ENCODE measurements around the gene CYP8B1.
A peak's percentile ranks its signal among the peaks of the same experiment; 100 is the strongest.

The CYP8B1 gene

DNA sequence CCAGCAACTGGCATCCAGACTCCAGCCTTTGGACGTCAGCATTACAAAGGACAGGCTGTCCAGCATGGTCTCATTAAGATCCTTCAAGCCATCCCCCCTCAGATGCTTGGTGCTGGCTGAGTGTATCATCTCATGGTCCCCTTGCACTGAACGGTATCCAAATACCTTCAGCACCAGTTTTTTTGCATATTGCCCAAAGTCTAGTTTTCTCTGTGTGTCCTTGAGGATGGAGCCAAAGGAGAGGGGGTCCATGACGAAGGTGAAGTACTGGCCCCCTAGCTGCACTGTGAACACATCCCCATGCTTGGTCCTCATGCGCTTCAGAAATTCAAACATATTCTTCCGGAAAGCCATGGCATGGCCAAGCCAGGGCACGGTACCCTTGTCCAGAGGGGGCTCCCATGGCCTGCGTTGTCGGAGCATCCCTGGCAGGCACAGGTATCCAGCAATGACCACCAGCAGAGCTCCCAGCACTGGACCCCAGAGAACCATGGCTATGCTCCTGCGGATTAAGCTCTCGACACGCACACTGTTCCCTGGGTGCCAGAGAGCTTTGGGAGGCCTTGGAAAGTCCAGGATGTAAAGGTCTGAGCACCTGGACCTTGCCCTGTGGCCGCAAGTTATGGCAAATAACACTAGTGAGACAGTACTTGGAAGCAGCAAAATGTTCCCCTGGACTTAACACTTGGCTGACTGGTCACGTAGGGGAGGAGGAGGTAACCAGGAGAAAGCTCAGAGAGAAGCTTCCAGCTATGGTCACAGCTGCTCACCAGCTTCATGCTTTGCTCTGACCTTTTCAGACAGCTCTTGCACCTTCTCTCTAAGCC, at the start of gene CYP8B1:
Gene CYP8B1 (minus strand): TSS at position 555 of the 827 bp plus-strand sequence. CDS start 63 bp downstream, at position 492.
- no peak for TF ChIP-seq CTCF (conservative IDR thresholded peaks at IDR 0.05; ENCODE audit: control insufficient read depth, insufficient read depth, low read depth, low read length)
- DNase-seq (ENCODE audit: low read depth): no peak
- H3K4me3 ChIP-seq (ENCODE audit: control insufficient read depth, low read depth, low read length): no peak within 1 kb of the TSS

DNA sequence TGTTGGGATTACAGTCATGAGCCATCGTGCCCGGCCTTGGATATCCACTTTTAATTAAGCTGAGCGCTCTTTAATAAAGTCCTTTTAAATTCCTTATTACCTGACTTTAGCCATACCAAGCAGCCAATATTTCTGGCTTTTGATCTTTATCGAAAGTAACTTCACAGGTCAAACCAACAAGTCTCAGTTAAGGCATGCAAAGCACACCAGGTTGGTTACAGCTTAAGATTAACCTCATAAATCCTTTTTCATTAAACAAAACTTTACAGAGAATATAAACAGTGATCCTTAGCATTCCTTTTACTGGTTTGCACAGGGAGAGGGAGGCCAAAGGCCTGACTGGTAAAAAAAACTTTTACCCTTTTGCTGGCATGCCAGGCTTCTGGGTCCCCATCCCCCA, 47.9 kb upstream of the CYP8B1 start:
- no peak overlapping the region for H3K4me3 ChIP-seq (ENCODE audit: control insufficient read depth, low read depth, low read length)
- TF ChIP-seq CTCF (conservative IDR thresholded peaks at IDR 0.05; ENCODE audit: control insufficient read depth, insufficient read depth, low read depth, low read length): no peak
- no peak for DNase-seq (ENCODE audit: low read depth)

DNA sequence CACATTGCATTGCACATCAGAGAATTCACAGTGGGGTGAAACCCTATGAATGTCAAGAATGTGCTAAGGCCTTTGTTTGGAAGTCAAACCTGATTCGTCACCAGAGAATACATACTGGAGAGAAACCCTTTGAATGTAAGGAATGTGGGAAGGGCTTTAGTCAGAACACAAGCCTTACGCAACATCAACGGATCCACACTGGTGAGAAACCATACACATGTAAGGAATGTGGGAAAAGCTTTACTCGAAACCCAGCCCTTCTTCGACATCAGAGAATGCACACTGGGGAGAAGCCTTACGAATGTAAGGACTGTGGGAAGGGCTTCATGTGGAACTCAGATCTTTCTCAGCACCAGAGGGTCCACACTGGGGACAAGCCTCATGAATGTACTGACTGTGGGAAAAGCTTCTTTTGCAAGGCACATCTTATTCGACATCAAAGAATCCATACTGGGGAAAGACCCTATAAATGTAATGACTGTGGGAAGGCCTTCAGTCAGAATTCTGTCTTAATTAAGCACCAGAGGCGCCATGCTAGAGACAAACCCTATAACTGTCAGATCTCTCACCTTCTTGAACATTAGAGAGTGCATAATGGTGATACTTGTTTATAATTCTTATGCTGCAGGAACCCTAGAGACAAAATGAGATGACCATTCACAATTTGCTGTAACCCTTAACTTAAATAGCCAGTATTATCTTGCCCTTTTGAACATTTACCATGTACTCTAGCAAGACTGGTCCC, 39.3 kb upstream of the CYP8B1 start:
- no peak for DNase-seq (ENCODE audit: low read depth)
- H3K4me3 ChIP-seq (ENCODE audit: control insufficient read depth, low read depth, low read length): no peak overlapping the region
- TF ChIP-seq CTCF (conservative IDR thresholded peaks at IDR 0.05; ENCODE audit: control insufficient read depth, insufficient read depth, low read depth, low read length): no peak

DNA sequence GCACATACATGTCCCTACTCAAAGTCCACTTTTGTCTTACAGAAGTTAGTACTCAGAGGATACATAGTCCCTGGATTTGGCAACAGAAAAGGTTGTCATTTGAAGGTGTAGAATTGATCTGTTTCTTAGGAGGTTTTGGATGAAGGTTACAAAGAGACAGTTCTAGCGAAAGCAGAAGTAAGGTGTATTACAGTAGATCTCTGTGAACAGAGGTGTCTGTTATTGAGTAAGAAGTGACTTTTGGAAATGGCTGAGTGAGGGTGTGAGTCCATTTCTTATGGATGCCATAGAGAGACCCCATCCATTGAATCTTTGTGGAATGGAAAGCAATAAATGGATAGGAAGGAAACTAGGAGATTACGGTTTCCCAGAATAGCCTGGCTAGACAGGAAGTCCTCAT, 35.9 kb upstream of the CYP8B1 start:
- H3K4me3 ChIP-seq (ENCODE audit: control insufficient read depth, low read depth, low read length): no peak overlapping the region
- TF ChIP-seq CTCF (conservative IDR thresholded peaks at IDR 0.05; ENCODE audit: control insufficient read depth, insufficient read depth, low read depth, low read length): no peak
- DNase-seq (ENCODE audit: low read depth): no peak

DNA sequence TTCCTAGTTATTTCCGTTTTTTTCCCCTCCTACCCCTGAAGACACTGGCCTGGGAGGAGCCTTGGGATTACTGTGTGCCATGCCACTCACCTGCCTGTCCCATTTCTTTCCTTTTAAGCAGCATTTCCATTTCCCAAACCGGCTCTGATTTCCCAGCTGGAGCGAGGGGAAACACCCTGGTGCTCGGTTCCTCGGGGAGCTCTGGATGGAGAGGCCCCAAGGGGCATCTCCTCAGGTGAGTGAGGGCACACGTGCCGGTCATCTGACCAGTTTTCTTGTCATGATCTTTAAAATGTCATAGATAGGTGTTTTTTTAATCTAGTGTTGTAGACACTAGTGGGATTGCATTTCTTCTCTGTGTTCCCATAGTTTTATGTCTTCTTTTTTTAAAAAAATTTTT, 33.0 kb upstream of the CYP8B1 start:
- H3K4me3 ChIP-seq (ENCODE audit: control insufficient read depth, low read depth, low read length): no peak overlapping the region
- no peak for TF ChIP-seq CTCF (conservative IDR thresholded peaks at IDR 0.05; ENCODE audit: control insufficient read depth, insufficient read depth, low read depth, low read length)
- no peak for DNase-seq (ENCODE audit: low read depth)

DNA sequence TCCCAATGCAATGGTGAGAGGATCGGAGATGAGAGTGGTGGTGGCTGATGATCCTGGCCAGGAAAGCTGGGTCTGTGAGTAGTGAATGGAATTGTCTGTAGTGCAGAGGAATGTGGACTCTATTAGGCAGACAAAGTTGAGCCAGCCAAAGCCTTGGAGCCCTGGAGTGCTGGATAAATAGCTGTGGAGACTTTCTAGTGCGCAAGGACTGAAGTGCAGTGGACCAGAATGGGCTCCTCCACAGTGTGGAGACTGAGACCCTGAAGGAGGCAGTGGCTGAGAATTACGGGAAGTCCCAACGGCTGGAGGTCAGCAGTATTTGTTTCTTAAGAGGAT, 31.1 kb upstream of the CYP8B1 start:
- DNase-seq (ENCODE audit: low read depth): no peak
- H3K4me3 ChIP-seq (ENCODE audit: control insufficient read depth, low read depth, low read length): peak overlapping the region; percentile 40
- no peak for TF ChIP-seq CTCF (conservative IDR thresholded peaks at IDR 0.05; ENCODE audit: control insufficient read depth, insufficient read depth, low read depth, low read length)

Data from fibroblast of mammary gland (primary cell).